NCI-H2227 (cell line): ENCODE results near the gene SIGLEC7.

Source experiments
- DNase-seq: peaks from one replicate; lab custom pipeline; 2025; ENCODE audit not compliant: unreplicated experiment; lab: John Stamatoyannopoulos, UW

Gene SIGLEC7

DNA sequence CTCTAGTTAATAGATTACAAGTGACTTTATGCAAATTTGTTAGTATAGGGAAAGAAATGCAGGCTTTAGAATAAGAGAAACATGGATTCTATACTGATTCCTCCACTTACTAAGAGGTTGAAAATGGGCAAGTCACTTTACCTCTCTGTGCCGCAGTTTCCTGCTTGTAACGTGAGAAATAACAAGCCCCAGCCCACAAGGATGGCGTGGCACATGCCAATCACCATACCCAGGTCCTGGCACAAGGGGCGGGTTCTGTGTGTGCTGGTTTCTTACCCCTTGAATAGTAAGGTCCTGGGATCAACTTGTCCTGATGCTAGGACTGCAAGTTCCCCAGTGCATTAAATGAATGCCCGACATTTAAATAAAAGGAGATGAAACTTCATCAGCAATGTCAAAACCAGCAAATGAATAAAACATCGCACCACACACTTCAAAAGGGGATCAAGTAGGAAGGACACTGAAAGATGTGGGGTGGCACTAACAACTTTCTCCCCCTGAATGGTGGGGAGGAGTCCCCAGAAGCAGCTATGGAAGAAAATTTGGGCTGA is 25.3 kb upstream of the SIGLEC7 start:
- DNase-seq = no peak

DNA sequence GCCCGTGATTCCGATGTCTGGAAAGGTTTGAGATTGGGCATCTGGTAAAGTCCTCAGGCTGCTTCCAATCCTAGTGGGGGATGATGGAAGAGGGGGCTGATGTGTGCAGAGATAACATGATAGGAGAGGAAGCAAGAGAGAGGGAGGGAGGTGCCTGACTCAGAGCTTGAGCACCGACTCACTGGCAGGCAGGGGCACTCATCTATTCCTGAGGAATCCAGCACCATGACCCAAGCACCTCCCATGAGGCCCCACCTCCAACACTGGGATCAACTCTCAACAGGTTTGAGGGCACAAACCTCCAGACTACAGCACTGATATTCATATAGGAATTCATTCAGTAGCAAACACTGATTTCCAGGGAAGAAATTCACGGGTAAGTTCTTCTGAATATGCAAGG is 23.0 kb upstream of the SIGLEC7 start:
- DNase-seq = no peak

DNA sequence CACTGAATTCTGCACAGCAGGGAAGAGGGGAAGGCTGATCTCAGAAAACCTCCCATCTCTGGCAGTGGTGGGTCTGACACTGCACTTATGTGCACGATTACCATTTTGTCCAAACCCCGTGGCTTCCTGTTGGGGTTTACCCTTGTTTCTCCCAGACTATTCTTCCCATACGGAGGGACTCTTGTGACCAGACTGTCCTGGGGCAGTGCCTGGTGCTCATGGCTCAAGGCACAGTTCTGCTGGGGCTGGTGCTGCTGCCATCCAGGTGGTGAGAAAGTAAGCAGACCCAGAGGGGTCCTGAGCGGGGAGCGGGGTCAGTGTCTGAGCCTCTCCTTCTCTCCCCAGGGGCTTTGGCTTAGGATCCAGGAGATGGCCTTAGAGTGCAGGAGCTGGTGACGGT is 22.5 kb upstream of the SIGLEC7 start:
- no peak for DNase-seq

DNA sequence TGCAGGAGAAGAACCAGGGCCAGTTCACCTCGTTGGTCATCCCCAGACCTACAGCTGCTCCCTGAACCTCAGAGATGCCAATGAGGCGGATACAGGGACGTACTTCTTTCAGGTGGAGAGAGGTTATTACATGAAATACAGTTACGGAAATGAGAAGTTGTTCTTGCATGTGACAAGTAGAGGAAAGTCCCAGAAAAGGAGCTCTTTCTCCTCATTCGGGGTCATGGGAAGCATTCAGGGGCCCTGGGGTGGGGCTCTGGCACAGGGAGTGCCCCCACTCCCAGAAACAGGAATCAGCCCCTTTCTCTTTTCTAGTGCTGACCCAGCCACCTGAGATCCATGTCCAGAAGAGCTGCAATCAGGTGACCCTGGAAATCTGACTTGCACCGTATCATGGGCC is 21.9 kb upstream of the SIGLEC7 start:
- DNase-seq = no peak

DNA sequence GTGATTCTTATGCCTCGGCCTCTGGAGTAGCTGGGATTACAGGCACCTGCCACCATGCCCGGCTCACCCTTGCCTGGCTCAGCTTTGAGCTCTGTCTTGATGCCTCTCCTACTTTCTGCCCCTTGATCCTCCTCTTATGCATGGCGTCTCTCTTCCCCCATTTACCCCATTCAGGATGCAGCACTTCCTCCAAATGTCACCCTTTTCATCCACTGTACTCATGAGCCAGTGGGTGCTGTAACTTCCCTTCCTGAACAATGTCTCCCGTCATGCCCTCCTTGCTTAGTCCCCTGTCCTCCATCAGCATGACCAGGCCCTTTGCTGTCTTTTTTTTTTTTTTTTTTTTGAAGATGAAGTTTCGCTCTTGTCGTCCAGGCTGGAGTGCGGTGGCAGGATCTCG is 20.8 kb upstream of the SIGLEC7 start:
- DNase-seq = no peak

DNA sequence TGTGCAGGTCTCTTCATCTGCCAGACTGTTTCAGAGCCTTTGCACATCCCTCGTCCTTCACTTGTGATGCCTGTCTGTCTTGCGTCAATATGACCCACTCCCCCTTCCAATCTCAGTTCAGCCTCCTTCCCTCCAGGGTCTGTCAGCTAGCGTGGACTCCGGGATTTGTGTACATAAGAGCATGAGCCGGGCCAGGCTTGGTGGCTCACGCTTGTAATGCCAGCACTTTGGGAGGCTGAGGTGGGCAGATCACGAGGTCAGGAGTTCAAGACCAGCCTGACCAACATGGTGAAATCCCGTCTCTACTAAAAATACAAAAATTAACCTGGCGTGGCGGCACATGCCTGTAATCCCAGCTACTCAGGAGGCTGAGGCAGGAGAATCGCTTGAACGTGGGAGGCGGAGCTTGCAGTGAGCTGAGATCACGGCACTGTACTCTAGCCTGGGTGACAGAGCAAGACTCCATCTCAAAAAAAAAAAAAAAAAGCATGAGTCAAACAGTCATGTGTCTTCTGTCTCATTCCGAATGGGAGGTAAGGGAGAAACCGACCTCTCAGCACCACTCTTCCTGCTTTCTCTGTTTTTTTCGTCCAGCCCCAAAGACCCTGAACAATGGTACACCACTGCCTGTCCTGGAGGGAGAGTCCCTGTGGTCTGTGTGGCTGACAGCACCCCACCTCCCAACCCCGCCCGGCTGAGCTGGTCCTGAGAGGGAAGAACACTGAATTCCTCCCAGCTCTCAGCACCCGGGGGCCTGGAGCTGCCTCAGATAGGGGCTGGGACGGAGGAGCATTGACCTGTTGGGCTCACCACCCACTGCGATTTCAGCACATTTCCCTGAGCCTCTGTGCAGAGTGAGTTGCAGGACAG is 19.8 kb upstream of the SIGLEC7 start:
- no peak for DNase-seq

DNA sequence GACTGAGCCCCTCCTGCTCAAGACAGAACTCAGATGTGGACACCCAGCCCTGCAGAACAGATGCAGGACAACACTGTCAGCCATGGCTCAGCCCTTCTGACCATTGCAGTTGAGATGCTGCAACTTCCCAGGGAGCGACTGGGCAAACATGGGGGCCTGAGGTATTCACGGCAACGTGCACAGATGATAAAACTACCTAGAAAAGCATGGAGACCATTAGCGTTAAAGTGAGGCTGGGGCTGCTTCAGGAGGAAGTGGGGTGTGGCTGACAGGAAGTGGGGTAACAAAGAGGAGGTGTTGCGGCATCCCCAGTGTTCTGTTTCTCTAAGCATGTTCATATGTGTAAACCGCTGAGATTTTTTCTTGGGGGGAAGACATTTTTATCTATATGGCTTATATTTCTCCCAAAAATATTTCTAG is 18.7 kb upstream of the SIGLEC7 start:
- no peak for DNase-seq

DNA sequence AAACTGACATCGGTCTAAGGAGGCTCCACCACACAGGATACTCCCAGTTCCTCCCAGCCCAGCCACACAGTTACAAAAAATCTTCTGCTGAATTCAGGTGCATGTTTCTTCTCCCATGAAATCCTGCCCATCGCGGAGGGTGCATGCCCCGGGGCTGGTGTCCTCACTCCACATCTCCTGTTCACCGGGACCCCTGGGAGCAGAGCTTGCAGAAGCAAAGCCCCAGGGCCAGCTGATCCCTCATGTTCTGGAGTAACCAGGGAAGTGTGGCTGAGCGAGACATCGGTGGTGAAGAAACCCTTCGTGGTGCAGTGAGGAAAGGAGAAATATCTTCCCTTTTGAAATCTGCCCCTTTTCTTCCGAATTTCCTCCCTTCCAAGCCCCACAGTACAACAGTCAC is 18.3 kb upstream of the SIGLEC7 start:
- no peak for DNase-seq

DNA sequence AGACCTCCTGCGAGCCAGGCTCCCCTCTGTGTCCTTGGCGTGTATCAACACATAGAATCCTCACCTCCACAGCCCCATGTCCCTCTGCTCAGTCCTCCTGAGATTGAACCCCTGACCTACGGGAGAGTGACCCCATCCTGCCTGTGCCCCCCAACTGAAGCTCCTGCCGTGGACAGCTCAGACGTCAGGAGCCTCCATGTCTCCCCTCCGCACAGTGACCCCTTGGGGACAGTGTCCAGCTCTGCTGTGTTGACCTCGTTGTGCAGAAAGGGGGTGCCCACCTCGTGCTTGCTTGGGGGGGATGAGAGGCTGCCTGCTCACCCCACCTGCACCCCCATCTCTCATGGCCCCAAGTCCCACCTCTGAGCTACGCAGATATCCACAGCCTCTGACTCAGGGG is 17.9 kb upstream of the SIGLEC7 start:
- no peak for DNase-seq

DNA sequence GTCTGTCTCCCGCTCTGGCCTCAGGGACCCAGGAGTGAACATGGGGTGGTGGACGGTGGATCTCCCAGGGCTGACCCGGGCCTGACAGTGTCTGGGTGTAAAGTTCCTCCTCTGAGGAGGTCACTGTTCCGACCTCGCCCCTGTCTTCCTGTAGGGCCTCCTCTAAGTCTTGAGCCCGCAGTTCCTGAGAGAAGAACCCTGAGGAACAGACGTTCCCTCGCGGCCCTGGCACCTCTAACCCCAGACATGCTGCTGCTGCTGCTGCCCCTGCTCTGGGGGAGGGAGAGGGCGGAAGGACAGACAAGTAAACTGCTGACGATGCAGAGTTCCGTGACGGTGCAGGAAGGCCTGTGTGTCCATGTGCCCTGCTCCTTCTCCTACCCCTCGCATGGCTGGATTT is 17.4 kb upstream of the SIGLEC7 start, which contains the start of gene SIGLEC9:
SIGLEC9 (plus strand) TSS at position 178 of the 400 bp plus-strand sequence; CDS start at position 247, 69 bp downstream.
- no peak for DNase-seq

DNA sequence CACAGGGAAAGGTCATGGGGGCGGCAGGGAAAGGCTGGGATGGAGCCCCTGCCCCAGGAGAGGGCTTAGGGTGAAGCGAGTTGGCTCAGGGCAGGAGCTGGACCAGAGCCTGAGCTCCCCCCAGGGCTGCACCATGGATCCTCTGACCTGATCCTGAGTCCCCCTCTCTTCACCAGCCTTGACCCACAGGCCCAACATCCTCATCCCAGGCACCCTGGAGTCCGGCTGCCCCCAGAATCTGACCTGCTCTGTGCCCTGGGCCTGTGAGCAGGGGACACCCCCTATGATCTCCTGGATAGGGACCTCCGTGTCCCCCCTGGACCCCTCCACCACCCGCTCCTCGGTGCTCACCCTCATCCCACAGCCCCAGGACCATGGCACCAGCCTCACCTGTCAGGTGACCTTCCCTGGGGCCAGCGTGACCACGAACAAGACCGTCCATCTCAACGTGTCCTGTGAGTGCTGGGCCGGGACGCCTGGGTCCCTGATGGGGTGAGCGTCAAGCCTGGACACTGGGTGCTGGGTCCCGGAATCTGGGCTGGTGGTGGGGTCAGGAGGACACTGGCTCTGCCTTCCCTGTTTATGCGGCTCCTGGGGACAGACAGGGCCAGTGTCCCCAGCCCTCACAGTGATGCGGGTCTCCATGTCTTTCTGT is 16.6 kb upstream of the SIGLEC7 start:
- DNase-seq = no peak

DNA sequence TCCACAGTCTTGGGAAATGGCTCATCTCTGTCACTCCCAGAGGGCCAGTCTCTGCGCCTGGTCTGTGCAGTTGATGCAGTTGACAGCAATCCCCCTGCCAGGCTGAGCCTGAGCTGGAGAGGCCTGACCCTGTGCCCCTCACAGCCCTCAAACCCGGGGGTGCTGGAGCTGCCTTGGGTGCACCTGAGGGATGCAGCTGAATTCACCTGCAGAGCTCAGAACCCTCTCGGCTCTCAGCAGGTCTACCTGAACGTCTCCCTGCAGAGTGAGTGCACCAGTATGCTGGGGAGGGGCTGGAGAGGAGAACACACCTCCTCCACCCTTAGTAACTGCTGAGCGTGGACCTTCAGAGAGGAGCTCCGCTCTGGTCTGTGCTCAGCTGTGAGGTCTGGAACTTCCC is 15.1 kb upstream of the SIGLEC7 start:
- no peak for DNase-seq

DNA sequence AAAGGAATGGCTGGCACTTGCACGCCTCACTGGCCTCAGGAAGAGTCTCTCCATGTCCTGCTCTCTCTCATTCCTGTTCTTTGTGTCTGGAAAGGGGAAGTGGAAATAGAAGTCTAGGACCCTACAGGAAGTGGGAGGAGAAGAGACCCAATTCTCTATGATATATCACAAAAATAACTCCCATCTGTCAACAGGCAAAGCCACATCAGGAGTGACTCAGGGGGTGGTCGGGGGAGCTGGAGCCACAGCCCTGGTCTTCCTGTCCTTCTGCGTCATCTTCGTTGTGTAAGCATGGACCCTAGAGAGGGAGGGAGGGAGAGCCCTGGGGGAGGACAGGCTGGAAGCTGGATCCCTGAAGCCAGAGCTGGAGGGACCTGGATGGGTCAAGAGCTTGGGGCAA is 14.3 kb upstream of the SIGLEC7 start:
- no peak for DNase-seq

DNA sequence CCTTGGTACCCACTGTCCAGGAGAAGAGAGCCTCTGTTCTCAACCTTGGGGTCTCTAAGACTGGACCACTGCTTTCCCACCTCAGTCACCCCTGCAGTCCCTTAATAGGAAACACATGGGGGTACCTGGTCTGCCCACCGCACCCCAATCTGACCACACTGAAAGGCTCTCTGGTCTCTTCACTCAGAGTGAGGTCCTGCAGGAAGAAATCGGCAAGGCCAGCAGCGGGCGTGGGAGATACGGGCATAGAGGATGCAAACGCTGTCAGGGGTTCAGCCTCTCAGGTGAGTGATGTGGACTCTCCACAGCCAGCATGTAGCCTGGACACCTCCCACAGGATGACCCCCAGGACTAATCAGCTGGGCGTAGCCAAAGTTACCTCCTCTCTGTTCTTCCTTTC is 13.9 kb upstream of the SIGLEC7 start:
- DNase-seq = no peak

DNA sequence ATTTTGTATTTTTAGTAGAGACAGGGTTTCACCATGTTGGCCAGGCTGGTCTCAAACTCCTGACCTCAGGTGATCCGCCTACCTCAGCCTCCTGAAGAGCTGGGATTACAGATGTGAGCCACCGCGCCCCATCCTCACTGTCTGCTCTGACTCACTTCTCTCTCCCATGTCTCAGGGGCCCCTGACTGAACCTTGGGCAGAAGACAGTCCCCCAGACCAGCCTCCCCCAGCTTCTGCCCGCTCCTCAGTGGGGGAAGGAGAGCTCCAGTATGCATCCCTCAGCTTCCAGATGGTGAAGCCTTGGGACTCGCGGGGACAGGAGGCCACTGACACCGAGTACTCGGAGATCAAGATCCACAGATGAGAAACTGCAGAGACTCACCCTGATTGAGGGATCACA is 12.4 kb upstream of the SIGLEC7 start:
- no peak for DNase-seq

DNA sequence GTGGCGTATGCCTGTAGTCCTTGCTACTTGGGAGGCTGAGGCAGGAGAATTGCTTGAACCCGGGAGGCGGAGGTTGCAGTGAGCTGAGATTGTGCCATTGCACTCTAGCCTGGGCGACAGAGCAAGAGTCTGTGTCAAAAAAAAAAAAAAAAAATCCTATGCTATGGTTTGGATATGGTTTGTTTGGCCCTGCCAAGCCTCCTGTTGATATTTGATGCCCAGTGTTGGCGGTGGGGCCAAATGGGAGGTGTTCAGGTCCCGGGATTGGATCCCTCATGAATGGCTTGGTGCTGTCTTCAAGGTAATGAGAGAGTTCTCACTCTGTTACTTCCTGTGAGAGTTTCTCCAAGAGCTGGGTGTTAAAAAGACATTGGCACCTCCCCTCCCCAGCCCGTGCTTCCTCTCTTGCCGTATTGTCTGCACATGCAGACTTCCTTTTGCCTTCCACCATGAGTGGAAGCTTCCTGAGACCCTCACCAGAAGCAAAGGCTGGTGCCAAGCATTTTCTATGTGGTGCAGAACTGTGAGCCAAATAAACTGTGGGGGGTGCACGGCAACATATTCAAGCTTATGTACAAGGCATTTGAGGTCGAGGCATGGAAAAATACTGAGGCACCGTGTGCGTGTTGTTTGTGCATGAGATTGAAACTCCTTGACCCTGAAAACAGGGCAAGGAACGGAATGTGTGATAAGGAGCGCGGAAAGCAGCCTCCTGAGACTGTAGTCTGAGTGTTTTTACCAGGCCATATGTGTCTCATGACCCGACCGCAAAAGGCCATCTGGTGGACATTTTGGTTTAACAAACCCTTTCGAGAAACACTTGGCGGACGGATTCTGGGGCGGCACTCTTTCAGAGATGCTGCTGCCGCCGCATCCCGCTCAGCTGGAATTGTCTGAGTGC is 10.1 kb upstream of the SIGLEC7 start:
- peak; percentile 63 for DNase-seq

DNA sequence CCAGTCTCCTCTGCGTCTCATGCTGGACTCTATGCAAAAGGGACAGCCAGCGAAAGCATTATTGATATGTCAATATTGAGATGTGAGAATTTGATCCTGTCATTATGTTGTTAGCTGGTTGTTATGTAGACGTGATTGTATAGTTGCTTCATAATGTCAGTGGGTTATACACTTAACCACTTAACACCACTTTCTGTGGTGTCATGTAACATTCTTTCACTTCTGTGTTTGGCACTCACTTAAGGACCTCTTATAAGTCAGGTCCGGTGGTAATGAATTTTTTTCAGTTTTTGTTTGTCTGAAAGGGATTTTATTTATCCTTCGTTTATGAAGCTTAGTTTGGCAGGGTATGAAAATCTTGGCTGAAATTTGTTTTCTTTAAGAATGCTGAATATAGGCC is 7.1 kb upstream of the SIGLEC7 start:
- DNase-seq = no peak

DNA sequence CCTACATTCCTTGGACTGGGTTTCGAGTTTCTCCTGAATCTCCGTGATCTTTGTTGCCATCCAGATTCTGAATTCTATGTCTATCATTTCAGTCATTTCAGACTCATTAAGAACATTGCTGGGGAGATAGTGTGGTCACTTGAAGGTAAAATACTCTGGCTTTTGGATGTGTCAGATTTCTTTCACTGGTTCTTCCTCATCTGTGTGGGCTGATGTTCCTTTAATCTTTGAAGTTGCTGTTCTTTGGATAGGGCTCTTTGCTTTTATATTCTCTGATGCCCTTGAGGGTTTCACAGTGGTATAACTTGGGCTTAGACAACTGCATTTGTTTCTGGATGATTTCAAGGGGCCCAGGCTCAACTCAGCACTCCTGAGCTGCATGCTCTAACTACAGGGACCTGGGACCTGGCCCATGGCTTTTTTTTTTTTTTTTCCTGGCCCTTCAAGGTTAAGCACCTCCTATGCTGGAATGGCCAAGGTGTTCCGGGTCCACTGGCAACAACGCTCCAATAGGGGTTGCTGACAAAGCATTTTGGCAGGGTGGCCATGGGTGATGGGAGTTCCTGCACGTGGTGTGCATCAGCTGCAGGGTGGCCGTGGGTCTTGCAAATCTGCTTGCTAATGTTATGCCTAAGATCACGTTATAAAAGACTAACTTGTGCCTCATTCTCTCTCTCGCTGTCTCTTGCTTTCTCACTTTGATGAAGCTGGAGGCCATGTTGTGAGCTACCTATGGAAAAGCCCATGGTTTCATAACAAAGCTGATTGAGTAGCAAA is 5.9 kb upstream of the SIGLEC7 start:
- no peak for DNase-seq

DNA sequence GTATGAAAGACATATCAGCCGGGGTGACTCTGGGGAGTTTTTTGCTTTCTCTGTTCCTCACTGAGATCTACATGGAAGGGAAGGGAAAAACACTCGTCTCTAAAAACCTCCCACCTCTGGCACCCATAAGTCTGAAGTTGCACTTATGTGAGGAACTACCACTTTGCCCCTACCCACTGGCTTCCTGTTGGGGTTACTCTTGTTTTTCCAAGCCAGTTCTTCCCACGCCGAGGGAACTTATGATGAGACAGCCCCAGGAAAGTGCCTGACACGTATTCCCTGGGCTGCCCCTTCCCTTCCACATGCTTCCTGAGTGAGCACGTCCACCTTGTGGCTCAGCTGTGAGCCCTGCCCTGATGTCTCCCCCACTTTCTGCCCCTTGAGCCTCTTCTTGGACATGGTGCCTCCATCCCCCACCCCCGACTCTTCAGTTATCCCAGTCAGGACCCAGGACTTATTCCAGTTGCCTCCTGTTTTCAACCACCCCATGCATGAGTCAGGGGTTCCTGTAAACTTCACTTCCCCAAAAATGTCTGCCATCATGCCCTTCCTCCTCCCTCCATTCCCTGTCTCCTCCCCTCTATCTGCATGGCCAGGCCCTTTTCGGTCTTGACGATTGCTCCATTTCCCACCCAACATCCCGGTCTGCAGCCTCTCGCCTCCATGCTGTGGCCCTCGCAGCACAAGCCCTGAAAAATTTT is 5.1 kb upstream of the SIGLEC7 start:
- no peak for DNase-seq
